HFFc6 (cell line): ENCODE measurements around the gene UTP20. TPM values are rescaled to one million over a fixed set of nuclear protein-coding genes. Genes with fewer than 3 reads are reported as not detected.

ENCODE experiments used
- DNase-seq: peaks from one replicate; pipeline ENCODE4 v3.0.0-alpha.2; 2018
- H3K27ac Mint-ChIP-seq: 2 replicates; pipeline ENCODE4 v1.8.0; 2020; ENCODE audit warnings: mild to moderate bottlenecking, mixed read lengths
- H3K27me3 Mint-ChIP-seq: 2 replicates; pipeline ENCODE4 v1.8.0; 2021; ENCODE audit warnings: mild to moderate bottlenecking, moderate library complexity, mixed read lengths; ENCODE audit not compliant: insufficient read depth
- H3K36me3 Mint-ChIP-seq: 2 replicates; pipeline ENCODE4 v1.8.0; 2021; ENCODE audit warnings: low read depth, mixed read lengths
- H3K4me1 Mint-ChIP-seq: 2 replicates; pipeline ENCODE4 v1.8.0; 2020; ENCODE audit warnings: low read depth, mixed read lengths
- H3K4me3 Mint-ChIP-seq: 2 replicates; pipeline ENCODE4 v1.8.0; 2020; ENCODE audit warnings: mild to moderate bottlenecking, moderate library complexity, mixed read lengths
- H3K9me3 Mint-ChIP-seq: 2 replicates; pipeline ENCODE4 v1.8.0; 2020; ENCODE audit warnings: mild to moderate bottlenecking, mixed read lengths
- CTCF ChIP-seq: fragments of 200-600 bp; sonication (generic); IDR thresholded peaks from 2 replicates; pipeline ENCODE4 v1.5.0; 2021; ENCODE audit warnings: antibody characterized with exemption, mild to moderate bottlenecking
- total RNA-seq, 6 experiments: library from RNA; stranded (reverse); fragmentation: NEBNext Ultra II Directional; extraction: Animal tissue kit (Norgen Biotek cat#: 25700); gene quantifications; 2 replicates in 1 of 6; 3 replicates in 5 of 6; pipeline ENCODE4 v1.2.3, GENCODE V29; 2021

The UTP20 gene
- total RNA-seq, 6 experiments from 2014 or later = 17.0 to 22.4 (median 19.0) TPM

- Mint-ChIP-seq H3K27ac (peak overlapping the region; percentile 67), H3K9me3 (no peaks in the 10 kb centered on the region), H3K4me3 (no peak overlapping the region), H3K4me1 (peaks cover 21% of the 10 kb centered on the region), H3K36me3 (peaks cover 45% of the 10 kb centered on the region), H3K27me3 (no peaks in the 10 kb centered on the region)
- TF ChIP-seq CTCF = no peak
- no peak for DNase-seq
Observed at GRCh38 chr12:101299346-101299745, 19.4 kb downstream of the UTP20 start.

GRCh38 chr12:101299931-101300330 is 20.0 kb downstream of the UTP20 start:
- Mint-ChIP-seq H3K4me3 (no peak overlapping the region), H3K27ac (no peak overlapping the region), H3K9me3 (no peaks in the 10 kb centered on the region), H3K36me3 (peaks cover 48% of the 10 kb centered on the region), H3K27me3 (no peaks in the 10 kb centered on the region), H3K4me1 (peaks cover 21% of the 10 kb centered on the region)
- TF ChIP-seq CTCF = no peak
- DNase-seq = no peak

GRCh38 chr12:101302741-101303140 is 22.8 kb downstream of the UTP20 start:
- Mint-ChIP-seq H3K27ac (no peak overlapping the region), H3K4me3 (no peak overlapping the region), H3K27me3 (no peaks in the 10 kb centered on the region), H3K36me3 (peaks cover 41% of the 10 kb centered on the region), H3K9me3 (no peaks in the 10 kb centered on the region), H3K4me1 (peaks cover 18% of the 10 kb centered on the region)
- no peak for DNase-seq
- TF ChIP-seq CTCF = no peak

- no peaks in the 10 kb centered on the region for H3K9me3 Mint-ChIP-seq
- no peak for TF ChIP-seq CTCF
- H3K4me1 Mint-ChIP-seq = no peaks in the 10 kb centered on the region
- no peak for DNase-seq
- H3K27ac Mint-ChIP-seq = no peak overlapping the region
- no peaks in the 10 kb centered on the region for H3K27me3 Mint-ChIP-seq
- no peak overlapping the region for H3K4me3 Mint-ChIP-seq
- peaks cover 27% of the 10 kb centered on the region for H3K36me3 Mint-ChIP-seq
Observed at GRCh38 chr12:101305226-101305779, 25.4 kb downstream of the UTP20 start.

- Mint-ChIP-seq H3K4me3 (no peak overlapping the region), H3K4me1 (no peaks in the 10 kb centered on the region), H3K36me3 (peaks cover 23% of the 10 kb centered on the region), H3K27ac (no peak overlapping the region), H3K27me3 (no peaks in the 10 kb centered on the region), H3K9me3 (no peaks in the 10 kb centered on the region)
- no peak for DNase-seq
- TF ChIP-seq CTCF = no peak
Observed at GRCh38 chr12:101305794-101306193, 25.9 kb downstream of the UTP20 start.

GRCh38 chr12:101322480-101322879 is 42.6 kb downstream of the UTP20 start:
- no peaks in the 10 kb centered on the region for H3K4me1 Mint-ChIP-seq
- H3K27ac Mint-ChIP-seq = no peak overlapping the region
- no peak overlapping the region for H3K4me3 Mint-ChIP-seq
- no peaks in the 10 kb centered on the region for H3K9me3 Mint-ChIP-seq
- no peak for TF ChIP-seq CTCF
- no peaks in the 10 kb centered on the region for H3K27me3 Mint-ChIP-seq
- no peak for DNase-seq
- peaks cover 2% of the 10 kb centered on the region; the same call in 1 of the 2 replicates for H3K36me3 Mint-ChIP-seq
